Measurements from ENCODE around the gene TRAK1.

Gene TRAK1

DNA sequence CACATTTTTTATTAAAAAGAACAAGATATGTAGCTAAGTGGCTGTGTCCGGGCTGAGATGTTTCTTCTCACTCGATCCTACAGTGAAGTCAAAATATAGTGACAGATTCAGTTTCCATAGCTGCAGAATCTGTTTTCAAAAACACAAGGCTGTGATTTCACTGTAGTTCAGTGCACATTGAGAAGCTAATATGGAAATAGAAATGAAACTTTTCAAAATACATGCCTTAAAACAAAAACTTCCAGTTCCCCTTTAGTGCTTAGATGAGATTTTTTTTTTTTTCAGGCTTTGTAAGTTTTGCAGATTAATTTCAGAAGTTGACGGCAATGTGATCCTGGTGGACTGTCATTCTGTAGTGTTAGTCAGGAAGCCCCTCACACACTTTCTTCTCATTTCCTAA, 23.8 kb upstream of the TRAK1 start:
- DNase-seq (ENCODE audit: low read depth), result no peak
- TF ChIP-seq, protein P1, sequence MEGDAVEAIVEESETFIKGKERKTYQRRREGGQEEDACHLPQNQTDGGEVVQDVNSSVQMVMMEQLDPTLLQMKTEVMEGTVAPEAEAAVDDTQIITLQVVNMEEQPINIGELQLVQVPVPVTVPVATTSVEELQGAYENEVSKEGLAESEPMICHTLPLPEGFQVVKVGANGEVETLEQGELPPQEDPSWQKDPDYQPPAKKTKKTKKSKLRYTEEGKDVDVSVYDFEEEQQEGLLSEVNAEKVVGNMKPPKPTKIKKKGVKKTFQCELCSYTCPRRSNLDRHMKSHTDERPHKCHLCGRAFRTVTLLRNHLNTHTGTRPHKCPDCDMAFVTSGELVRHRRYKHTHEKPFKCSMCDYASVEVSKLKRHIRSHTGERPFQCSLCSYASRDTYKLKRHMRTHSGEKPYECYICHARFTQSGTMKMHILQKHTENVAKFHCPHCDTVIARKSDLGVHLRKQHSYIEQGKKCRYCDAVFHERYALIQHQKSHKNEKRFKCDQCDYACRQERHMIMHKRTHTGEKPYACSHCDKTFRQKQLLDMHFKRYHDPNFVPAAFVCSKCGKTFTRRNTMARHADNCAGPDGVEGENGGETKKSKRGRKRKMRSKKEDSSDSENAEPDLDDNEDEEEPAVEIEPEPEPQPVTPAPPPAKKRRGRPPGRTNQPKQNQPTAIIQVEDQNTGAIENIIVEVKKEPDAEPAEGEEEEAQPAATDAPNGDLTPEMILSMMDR (IDR thresholded peaks at IDR 0.05; ENCODE audit: insufficient read depth, low read depth, low read length, missing control alignments), result no peak
- H3K4me3 ChIP-seq (ENCODE audit: low read length), result no peak overlapping the region

DNA sequence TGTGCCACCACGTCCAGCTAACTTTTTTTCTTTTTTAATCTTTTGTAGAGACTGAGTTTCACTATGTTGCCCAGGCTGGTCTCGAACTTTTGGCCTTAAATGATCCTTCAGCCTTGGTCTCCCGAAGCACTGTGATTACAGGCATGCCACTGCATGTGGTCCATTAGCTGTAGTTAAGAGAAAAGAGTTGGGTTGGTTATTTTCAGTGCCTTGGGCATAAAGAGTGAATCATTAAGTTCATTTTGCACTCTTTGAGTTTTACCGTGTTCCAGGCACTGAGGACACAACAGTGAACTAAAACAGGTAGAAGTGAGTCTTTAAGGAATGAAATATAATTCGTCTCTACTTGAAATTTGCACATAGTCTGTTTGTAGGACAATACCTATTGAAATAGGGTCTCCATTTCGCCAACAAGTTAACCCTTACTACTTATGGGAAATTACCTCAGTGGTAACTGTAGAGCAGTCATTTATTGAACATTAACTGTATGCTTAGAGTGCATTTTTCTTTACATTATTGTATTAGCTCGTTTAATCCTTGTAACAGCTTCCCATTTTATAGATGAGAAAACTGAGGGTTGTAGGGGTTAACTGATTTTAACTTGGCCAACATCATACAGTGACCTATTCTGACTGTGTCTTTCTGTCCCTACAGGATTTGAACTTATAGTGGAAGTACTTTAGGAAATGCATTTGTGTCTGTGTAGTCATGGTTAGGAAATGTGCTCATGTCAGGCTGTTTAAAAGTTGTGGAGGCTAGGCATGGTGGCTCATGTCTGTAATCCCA, 22.7 kb upstream of the TRAK1 start:
- TF ChIP-seq, protein P1 (IDR thresholded peaks at IDR 0.05; ENCODE audit: insufficient read depth, low read depth, low read length, missing control alignments), result no peak
- peak; percentile 77 for DNase-seq (ENCODE audit: low read depth)
- no peak overlapping the region for H3K4me3 ChIP-seq (ENCODE audit: low read length)

DNA sequence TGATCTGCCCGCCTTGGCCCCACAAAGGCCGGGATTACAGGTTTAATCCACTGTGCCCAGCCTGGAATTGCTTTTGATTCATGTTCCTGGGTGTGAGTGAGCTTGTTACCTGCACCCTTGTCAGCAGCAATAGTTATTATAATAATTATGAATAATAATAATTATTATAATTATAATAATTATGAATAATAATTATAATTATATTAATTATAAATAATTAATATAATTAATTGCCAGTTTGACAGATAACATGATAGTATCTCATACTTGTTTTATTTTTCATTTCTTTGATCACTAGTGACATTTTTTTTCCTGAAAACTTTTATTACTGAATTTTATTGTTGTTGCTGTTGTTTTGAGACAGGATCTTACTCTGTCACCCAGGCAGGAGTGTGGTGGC, 21.1 kb upstream of the TRAK1 start:
- no peak for DNase-seq (ENCODE audit: low read depth)
- TF ChIP-seq, protein P1 (IDR thresholded peaks at IDR 0.05; ENCODE audit: insufficient read depth, low read depth, low read length, missing control alignments), result no peak

DNA sequence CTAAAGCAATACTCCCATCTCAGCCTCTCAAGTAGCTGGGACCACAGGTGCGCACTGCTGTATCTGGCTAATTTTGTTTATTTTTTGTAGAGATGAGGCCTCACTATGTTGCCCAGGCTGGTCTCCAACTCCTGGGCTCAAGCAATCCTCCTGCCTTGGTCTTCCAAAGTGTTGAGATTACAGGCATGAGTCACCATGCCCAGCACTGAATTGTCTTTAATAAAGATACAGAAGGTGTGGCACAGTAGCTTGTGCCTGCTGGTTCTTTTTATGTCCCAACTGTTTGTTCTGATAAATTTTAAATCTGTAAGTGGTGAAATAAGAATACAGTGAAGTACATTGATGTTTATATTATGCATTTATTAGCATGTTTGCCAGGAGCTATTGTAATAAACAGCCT, 20.6 kb upstream of the TRAK1 start:
- DNase-seq (ENCODE audit: low read depth), result peak; percentile 59
- no peak overlapping the region for H3K4me3 ChIP-seq (ENCODE audit: low read length)
- TF ChIP-seq, protein P1 (IDR thresholded peaks at IDR 0.05; ENCODE audit: insufficient read depth, low read depth, low read length, missing control alignments), result no peak

More for the DNA sequence above, 21.1 kb upstream of the TRAK1 start:
- H3K4me3 ChIP-seq (ENCODE audit: low read length), result no peak overlapping the region

DNA sequence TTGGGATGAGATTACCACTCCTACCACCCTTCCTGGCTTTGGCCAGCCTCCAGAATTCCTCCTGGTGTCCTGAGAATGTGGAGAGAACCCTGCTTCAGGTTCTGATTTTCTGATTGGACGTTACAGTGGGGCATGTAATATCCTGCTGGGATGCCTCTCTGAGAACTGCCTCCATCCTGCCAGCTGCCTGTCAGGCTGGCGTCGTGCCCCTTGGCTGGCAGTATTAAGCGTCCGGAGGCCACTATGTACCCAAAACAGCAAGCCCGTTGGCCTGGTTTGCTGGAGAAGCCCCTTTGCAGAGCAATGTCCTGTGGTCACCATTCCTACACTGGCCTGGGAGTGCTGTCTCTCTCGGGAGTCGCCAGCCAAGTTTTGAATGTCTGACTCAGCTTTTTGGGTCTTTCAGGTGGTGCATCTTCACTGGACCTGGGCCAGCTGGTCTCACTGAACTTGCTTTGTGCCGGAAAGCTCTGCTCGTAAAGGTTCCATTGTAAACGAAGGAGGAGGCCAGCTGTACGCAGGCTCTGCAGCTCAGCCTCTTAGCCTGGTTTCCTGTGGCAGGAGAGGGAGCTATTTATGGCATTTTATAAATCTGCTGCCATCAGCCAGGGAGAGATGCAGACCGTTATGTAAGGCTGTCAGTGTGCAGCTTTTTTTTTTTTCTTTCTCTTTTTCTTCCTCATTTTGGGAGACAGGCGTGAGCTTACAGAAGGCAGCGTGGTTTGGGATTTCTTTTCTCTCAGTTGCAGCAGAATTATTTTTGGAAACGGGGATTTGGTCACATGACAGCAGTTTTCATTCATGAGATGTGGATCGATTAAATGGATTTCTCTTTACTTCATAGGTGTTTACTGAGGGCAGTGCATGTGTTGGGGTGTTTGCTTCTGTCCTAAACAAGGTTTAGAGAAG, 19.0 kb upstream of the TRAK1 start:
- H3K4me3 ChIP-seq (ENCODE audit: low read length), result no peak overlapping the region
- peak; percentile 64 for DNase-seq (ENCODE audit: low read depth)
- TF ChIP-seq, protein P1 (IDR thresholded peaks at IDR 0.05; ENCODE audit: insufficient read depth, low read depth, low read length, missing control alignments), result no peak

DNA sequence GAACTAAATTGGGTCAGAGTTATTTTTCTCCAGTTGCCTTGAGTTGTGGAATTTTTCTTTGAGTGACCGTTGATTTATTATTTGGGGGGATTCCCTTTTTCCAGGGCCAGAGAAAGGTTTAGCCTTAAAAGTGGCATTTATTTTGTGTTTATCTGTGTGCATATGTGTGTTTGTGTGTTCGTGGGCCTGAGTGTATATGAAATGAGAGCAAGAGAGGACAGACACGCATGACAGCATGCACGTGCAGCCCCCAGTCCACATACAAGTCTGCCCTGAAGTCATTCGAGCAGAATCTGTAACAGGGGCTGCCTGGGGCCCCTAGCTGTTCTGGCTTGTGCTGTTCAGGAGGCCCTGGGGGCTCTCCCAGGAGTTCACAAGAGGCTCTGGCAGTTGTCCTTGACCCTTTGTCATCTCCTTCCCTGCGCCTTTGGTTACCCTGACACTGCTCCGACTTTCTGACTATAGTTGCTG, 18.3 kb upstream of the TRAK1 start:
- TF ChIP-seq, protein P1 (IDR thresholded peaks at IDR 0.05; ENCODE audit: insufficient read depth, low read depth, low read length, missing control alignments), result no peak
- H3K4me3 ChIP-seq (ENCODE audit: low read length), result no peak overlapping the region
- no peak for DNase-seq (ENCODE audit: low read depth)

Data from epithelial cell of esophagus (primary cell).